ENCODE measurements around the gene RABGAP1L. TPM values are rescaled to one million over a fixed set of nuclear protein-coding genes. Genes with fewer than 3 reads are reported as not detected.

Gene RABGAP1L
- polyA plus RNA-seq, 1 donor (not counting 4 experiments of a cell fraction or from before 2014, with no cell fraction given): 24.2 TPM

DNA sequence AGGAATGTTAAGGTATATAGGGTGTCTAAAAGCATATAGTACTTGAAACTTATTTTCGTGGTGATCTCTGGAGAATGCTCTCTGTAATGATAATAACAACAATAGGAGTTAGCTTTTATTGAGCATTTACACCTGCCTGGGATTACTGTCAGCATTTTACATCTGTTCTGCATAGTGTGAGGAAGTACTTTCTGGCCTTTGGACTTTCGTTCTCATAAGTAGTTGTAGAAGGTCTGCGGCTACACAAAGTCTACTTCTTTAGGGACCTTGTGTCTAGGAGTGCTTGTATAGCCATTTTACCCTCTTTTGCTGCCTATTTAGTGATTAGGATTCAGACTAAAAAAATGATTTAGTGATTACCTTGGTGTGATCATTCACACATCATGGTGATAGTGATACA is 184.8 kb downstream of the RABGAP1L start:
- no peaks in the 10 kb centered on the region for H3K9me3 ChIP-seq (ENCODE audit: control insufficient read depth, low read depth, low read length)
- dilution Hi-C loops (cut with MboI; ENCODE audit: extremely low pct_ligation_motif_present, low sequenced_read_pairs): no loop called here
- H3K9ac ChIP-seq (ENCODE audit: control insufficient read depth, extremely low read depth, insufficient read depth, low read length): no peak overlapping the region
- no peaks in the 10 kb centered on the region for H3K9me1 ChIP-seq (ENCODE audit: control insufficient read depth, extremely low read depth, insufficient read depth, low read length)
- H3K27ac ChIP-seq (ENCODE audit: control insufficient read depth, insufficient read depth, low read length): no peak overlapping the region
- H3K4me3 ChIP-seq (ENCODE audit: control insufficient read depth in 2 of 3, extremely low read depth in 1 of 3, insufficient read depth in 2 of 3, low read depth in 1 of 3, low read length in 3 of 3): no peak overlapping the region
- DNase-seq (ENCODE audit: low read depth, low spot score) (no peak), FAIRE-seq (no peak)
- no peaks in the 10 kb centered on the region for H3K36me3 ChIP-seq (ENCODE audit: control insufficient read depth in 2 of 2, extremely low read depth in 1 of 2, insufficient read depth in 2 of 2, low read length in 2 of 2)
- no peaks in the 10 kb centered on the region for H3K27me3 ChIP-seq (ENCODE audit: control insufficient read depth, extremely low read depth, insufficient read depth, low read length)
- TF ChIP-seq, protein P1, sequence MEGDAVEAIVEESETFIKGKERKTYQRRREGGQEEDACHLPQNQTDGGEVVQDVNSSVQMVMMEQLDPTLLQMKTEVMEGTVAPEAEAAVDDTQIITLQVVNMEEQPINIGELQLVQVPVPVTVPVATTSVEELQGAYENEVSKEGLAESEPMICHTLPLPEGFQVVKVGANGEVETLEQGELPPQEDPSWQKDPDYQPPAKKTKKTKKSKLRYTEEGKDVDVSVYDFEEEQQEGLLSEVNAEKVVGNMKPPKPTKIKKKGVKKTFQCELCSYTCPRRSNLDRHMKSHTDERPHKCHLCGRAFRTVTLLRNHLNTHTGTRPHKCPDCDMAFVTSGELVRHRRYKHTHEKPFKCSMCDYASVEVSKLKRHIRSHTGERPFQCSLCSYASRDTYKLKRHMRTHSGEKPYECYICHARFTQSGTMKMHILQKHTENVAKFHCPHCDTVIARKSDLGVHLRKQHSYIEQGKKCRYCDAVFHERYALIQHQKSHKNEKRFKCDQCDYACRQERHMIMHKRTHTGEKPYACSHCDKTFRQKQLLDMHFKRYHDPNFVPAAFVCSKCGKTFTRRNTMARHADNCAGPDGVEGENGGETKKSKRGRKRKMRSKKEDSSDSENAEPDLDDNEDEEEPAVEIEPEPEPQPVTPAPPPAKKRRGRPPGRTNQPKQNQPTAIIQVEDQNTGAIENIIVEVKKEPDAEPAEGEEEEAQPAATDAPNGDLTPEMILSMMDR (optimal IDR thresholded peaks at IDR 0.05 in 1 of 3, IDR thresholded peaks at IDR 0.05 in 1 of 3, conservative IDR thresholded peaks at IDR 0.05 in 1 of 3; ENCODE audit: extremely low read depth in 1 of 3, insufficient read depth in 2 of 3, low read length in 3 of 3): no peak
- TF ChIP-seq EZH2 (IDR thresholded peaks at IDR 0.05; ENCODE audit: low read length): no peak
- H3K4me2 ChIP-seq (ENCODE audit: control insufficient read depth, extremely low read depth, insufficient read depth, low read depth, low read length): no peak overlapping the region
- no peaks in the 10 kb centered on the region for H4K20me1 ChIP-seq (ENCODE audit: control insufficient read depth, extremely low read depth, insufficient read depth, low read length)
- no peak overlapping the region for H2AFZ ChIP-seq (ENCODE audit: control insufficient read depth, low read length)
- no peaks in the 10 kb centered on the region for H3K79me2 ChIP-seq (ENCODE audit: control insufficient read depth, insufficient read depth, low read length)
- H3K4me1 ChIP-seq (ENCODE audit: control insufficient read depth, extremely low read depth, insufficient read depth, low read length): no peaks in the 10 kb centered on the region

DNA sequence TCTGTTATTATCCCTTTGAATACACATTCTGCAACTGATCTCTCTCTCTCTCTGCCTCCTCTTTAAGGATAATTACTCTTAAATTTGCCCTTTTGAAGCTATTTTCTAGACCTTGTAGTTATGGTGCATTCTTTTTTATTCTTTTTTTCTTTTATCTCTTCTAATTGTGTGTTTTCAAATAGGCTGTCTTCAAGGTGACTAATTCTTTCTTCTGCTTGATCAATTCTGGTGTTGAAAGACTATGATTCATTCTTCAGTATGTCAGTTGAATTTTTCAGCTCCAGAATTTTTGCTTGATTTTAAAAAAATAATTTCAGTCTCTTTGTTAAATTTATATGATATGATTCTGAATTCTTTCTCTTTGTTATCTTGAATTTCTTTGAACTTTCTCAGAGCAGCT is 192.8 kb downstream of the RABGAP1L start:
- Histone ChIP-seq H3K4me1 (ENCODE audit: control insufficient read depth, extremely low read depth, insufficient read depth, low read length) (no peaks in the 10 kb centered on the region), H3K4me3 (ENCODE audit: control insufficient read depth in 2 of 3, extremely low read depth in 1 of 3, insufficient read depth in 2 of 3, low read depth in 1 of 3, low read length in 3 of 3) (no peak overlapping the region), H4K20me1 (ENCODE audit: control insufficient read depth, extremely low read depth, insufficient read depth, low read length) (no peaks in the 10 kb centered on the region), H3K9ac (ENCODE audit: control insufficient read depth, extremely low read depth, insufficient read depth, low read length) (no peak overlapping the region), H2AFZ (ENCODE audit: control insufficient read depth, low read length) (no peak overlapping the region), H3K9me1 (ENCODE audit: control insufficient read depth, extremely low read depth, insufficient read depth, low read length) (no peaks in the 10 kb centered on the region), H3K36me3 (ENCODE audit: control insufficient read depth in 2 of 2, extremely low read depth in 1 of 2, insufficient read depth in 2 of 2, low read length in 2 of 2) (no peaks in the 10 kb centered on the region), H3K27me3 (ENCODE audit: control insufficient read depth, extremely low read depth, insufficient read depth, low read length) (no peaks in the 10 kb centered on the region), H3K79me2 (ENCODE audit: control insufficient read depth, insufficient read depth, low read length) (no peaks in the 10 kb centered on the region), H3K9me3 (ENCODE audit: control insufficient read depth, low read depth, low read length) (no peaks in the 10 kb centered on the region), H3K4me2 (ENCODE audit: control insufficient read depth, extremely low read depth, insufficient read depth, low read depth, low read length) (no peak overlapping the region), H3K27ac (ENCODE audit: control insufficient read depth, insufficient read depth, low read length) (no peak overlapping the region)
- dilution Hi-C loops (cut with MboI; ENCODE audit: extremely low pct_ligation_motif_present, low sequenced_read_pairs): no loop called here
- no peak for FAIRE-seq
- DNase-seq (ENCODE audit: low read depth, low spot score): no peak
- TF ChIP-seq EZH2 (IDR thresholded peaks at IDR 0.05; ENCODE audit: low read length): no peak
- TF ChIP-seq, protein P1 (optimal IDR thresholded peaks at IDR 0.05 in 1 of 3, IDR thresholded peaks at IDR 0.05 in 1 of 3, conservative IDR thresholded peaks at IDR 0.05 in 1 of 3; ENCODE audit: extremely low read depth in 1 of 3, insufficient read depth in 2 of 3, low read length in 3 of 3): no peak

Measured in keratinocyte (primary cell).